Kidney (tissue), 14 donors: ENCODE measurements around the gene AEBP2. TPM values are rescaled to one million over a fixed set of nuclear protein-coding genes. Genes with fewer than 3 reads are reported as not detected.

Experiments used
- DNase-seq, 5 donors: peaks; one replicate each; pipeline ENCODE4 v3.0.0-alpha.2; 2013 to 2020
- FAIRE-seq: peaks from 2 replicates; lab custom pipeline; 2012; peaks lifted over from hg19 to GRCh38; lab: Jason Lieb, UNC
- H3K27ac ChIP-seq, 2 donors: one replicate each; pipeline ENCODE4 v1.7.0; 2013; ENCODE audit warnings: low read depth in 2 of 2, low read length in 2 of 2, inconsistent platforms in 1 of 2
- H3K27me3 ChIP-seq: one replicate; pipeline ENCODE4 v1.7.1; 2013; ENCODE audit warnings: low read length, inconsistent platforms; ENCODE audit not compliant: control insufficient read depth, insufficient read depth
- H3K36me3 ChIP-seq, 3 donors: one replicate each; pipeline versions ENCODE4 v1.7.0 to v1.7.1; 2013; ENCODE audit warnings: low read length in 3 of 3, control low read depth in 1 of 3, inconsistent platforms in 1 of 3; ENCODE audit not compliant: insufficient read depth in 3 of 3, control insufficient read depth in 2 of 3
- H3K4me1 ChIP-seq, 3 donors: one replicate each; pipeline versions ENCODE4 v1.7.0 to v1.7.1; 2013; ENCODE audit warnings: low read length in 3 of 3, inconsistent platforms in 1 of 3, low read depth in 1 of 3; ENCODE audit not compliant: control insufficient read depth in 2 of 3, insufficient read depth in 2 of 3
- H3K4me3 ChIP-seq, 3 donors: one replicate each; pipeline versions ENCODE4 v1.7.0 to v1.8.1; 2013; ENCODE audit warnings: low read length in 3 of 3, control low read depth in 1 of 3, inconsistent platforms in 1 of 3
- H3K9ac ChIP-seq, 3 donors: one replicate each; pipeline versions ENCODE4 v1.7.0 to v1.7.1; 2013; ENCODE audit warnings: low read length in 3 of 3, control low read depth in 1 of 3, inconsistent platforms in 1 of 3
- H3K9me3 ChIP-seq, 3 donors: one replicate each; pipeline versions ENCODE4 v1.7.0 to v1.7.1; 2013; ENCODE audit warnings: low read length in 3 of 3, control low read depth in 1 of 3, inconsistent platforms in 1 of 3; ENCODE audit not compliant: control insufficient read depth in 2 of 3, insufficient read depth in 1 of 3
- CTCF ChIP-seq: IDR thresholded peaks from 3 replicates; pipeline ENCODE4 v1.5.1; 2012; ENCODE audit warnings: mild to moderate bottlenecking, moderate library complexity, borderline replicate concordance; ENCODE audit not compliant: insufficient read depth; ENCODE audit errors: extremely low read depth
- intact Hi-C: fragments of 100-400 bp; cut with DNase I; formaldehyde crosslinking; loops from one replicate; pipeline ENCODE4 v1.11.1; 2022
- polyA plus RNA-seq: library from polyadenylated mRNA; stranded (reverse); fragments of 350-450 nt; fragmentation: Illumina TruSeq; extraction: RNeasy Lipid Tissue Mini Kit (QIAGEN cat#74804); gene quantifications from one replicate; pipeline ENCODE4 v1.2.3, GENCODE V29; 2014; ENCODE audit warnings: low read depth, low replicate concordance; ENCODE audit not compliant: insufficient read depth
- total RNA-seq: library from RNA; stranded (reverse); fragmentation: NEBNext Ultra II Directional; extraction: Animal tissue kit (Norgen Biotek cat#: 25700); gene quantifications from one replicate; pipeline ENCODE4 v1.2.1, GENCODE V29; 2021
- donor health status: control.
- donor health status: control.
- donor health status: control.
- donor health status: control.
- donor health status: control.
- donor health status: DM: yes; HTN: yes; CAD: no.
- donor health status: Normal renal cell carcinoma (clear cell type).

AEBP2 gene
- total and polyA plus RNA-seq, 2 donors from 2014 or later = 12.0 to 46.4 TPM

GRCh38 chr12:19402211-19402610 lies 37.1 kb upstream of the AEBP2 start:
- no peak for TF ChIP-seq CTCF
- Histone ChIP-seq H3K9me3 (no peaks in the 10 kb centered on the region), H3K36me3 (no peaks in the 10 kb centered on the region), H3K4me3 (no peak overlapping the region), H3K9ac (no peak overlapping the region), H3K4me1 (no peaks in the 10 kb centered on the region), H3K27me3 (no peaks in the 10 kb centered on the region), H3K27ac (no peak overlapping the region)
- intact Hi-C loops = no loop called here
- DNase-seq = no peak
- FAIRE-seq = no peak

GRCh38 chr12:19402743-19403431 lies 36.4 kb upstream of the AEBP2 start:
- no peaks in the 10 kb centered on the region for H3K27me3 ChIP-seq
- intact Hi-C loops = no loop called here
- H3K9ac ChIP-seq = no peak overlapping the region
- H3K9me3 ChIP-seq = no peaks in the 10 kb centered on the region
- no peak for DNase-seq
- FAIRE-seq = no peak
- no peaks in the 10 kb centered on the region for H3K4me1 ChIP-seq
- no peak for TF ChIP-seq CTCF
- H3K4me3 ChIP-seq = no peak overlapping the region
- no peaks in the 10 kb centered on the region for H3K36me3 ChIP-seq
- no peak overlapping the region for H3K27ac ChIP-seq

- Histone ChIP-seq H3K4me3 (no peak overlapping the region), H3K27ac (no peak overlapping the region), H3K9me3 (no peaks in the 10 kb centered on the region), H3K9ac (no peak overlapping the region), H3K36me3 (no peaks in the 10 kb centered on the region), H3K27me3 (no peaks in the 10 kb centered on the region), H3K4me1 (no peaks in the 10 kb centered on the region)
- no peak for TF ChIP-seq CTCF
- intact Hi-C loops = no loop called here
- FAIRE-seq = no peak
- no peak for DNase-seq
Observed at GRCh38 chr12:19404242-19404880, 34.9 kb upstream of the AEBP2 start.
